CD4-positive, alpha-beta T cell treated with Interferon alpha-2 for 1 hour (primary cell): Measurements from ENCODE around the gene ADAT1.
A peak's percentile ranks its signal among the peaks of the same experiment; 100 is the strongest.

Experiments
- DNase-seq, 2 donors: peaks; one replicate each; pipeline ENCODE4 v3.0.0-alpha.2; 2020 to 2022

ADAT1 gene

DNA sequence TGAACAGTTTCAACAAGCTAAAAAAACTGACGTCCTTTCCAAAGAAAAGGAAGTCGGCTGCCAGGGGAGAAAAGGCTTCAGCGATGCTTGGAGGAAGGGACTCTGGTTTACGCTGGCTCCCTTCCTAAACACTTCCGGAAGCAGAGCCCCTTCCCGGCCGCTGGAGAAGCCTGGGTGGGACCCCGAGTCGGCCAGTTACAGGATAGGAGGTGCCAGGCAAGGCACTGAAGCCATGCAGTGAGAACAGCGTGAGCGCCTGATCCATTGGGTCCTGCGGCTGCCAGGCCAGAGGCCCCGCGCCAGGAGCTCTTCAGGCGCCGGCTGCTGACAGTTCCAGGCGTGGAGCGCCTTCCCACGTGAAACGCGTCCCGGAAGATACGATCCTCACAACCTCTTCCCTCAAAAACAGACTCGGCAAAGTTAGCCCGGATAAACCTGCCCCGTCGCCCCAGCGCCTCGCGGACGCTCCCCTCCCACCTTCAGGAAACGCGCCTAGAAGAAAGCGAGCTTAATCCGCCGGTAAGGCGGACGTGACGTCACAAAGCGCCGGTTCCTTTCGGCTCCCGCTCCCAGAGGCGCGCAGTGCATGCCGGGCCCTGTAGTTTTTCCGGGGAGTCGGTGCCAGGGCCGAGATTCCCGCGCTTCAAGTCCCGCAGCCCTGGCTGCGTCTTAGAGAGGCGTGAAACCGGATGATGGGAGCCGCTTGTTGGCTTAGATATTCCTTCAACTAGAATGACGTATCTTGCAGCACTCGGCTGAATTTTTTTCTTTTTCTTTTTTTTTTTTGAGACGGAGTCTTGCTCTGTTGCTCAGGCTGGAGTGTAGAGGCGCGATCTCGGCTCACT is at the start of gene ADAT1:
Gene ADAT1 (minus strand): TSS at position 521 of the 845 bp plus-strand sequence. CDS start 2,482 bp downstream, outside the sequence.
- peak; percentile 98 for DNase-seq

DNA sequence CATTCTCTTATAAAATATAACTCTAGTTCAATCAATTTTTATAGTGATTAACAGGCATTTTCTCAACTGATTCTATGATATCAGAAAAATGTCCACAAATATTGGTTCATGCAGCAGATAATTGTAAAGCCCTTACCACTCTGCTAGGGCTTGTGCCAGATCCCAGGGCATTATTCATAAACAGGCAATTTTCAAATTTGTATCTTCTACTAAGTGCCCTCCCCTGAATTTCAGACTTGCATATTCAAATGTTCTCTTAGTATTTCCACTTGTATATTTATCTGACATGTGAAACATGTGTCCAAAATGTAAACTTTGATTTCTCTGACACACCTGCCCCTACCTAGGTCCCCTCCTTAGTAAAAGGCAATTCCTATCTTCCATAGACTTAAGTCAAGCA is 44.4 kb upstream of the ADAT1 start:
- DNase-seq, result no peak

DNA sequence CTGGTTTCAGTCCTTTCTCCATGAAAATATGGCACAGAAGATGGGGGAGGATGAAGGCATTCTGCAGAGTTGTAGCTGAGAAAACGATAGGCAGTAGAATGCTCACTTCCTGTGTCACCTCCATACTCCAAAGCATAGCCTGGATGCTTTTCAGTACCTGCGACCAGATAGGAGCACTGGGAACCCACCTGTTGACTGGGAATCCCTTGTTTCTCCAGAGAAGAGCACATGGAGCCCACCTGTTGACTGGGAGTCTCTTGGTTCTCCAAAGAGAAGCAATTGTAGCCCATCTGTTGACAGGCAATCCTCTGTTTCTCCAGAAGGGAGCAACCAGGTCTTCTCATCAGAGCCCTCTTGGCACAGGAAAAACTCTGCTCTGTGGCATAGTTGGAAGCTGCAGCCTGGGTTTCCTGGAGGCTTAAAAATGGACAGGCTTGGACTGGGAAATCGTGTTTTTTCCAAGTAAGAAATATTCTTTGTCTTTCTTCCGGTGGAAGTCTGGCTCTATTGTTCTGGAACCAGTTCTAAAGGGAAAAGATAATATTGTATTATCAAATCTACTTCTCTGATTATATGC is 37.7 kb upstream of the ADAT1 start:
- no peak for DNase-seq

GRCh38 chr16:75660321-75660720 is 37.2 kb upstream of the ADAT1 start:
- DNase-seq, result no peak

DNA sequence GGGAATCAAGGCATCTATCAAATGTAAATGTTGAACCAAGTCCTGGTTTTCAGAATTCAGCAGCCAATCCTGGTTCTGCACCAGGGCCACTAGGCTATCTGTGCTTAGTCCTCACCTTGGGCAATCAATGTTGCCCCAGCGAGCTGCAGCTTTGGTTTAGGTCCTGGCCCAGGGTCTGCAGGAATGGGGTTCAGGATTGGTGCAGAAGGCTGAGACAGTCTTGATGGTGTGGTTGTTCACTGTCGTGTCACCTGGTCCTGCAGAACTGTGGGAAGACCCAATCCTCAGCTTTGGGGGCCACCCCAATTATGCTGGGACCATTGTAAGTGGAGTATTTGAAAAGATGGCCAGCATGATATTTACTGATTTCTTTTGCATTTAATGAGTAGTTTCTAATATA is 35.1 kb upstream of the ADAT1 start:
- no peak for DNase-seq

GRCh38 chr16:75653922-75654321 is 30.8 kb upstream of the ADAT1 start:
- no peak for DNase-seq

- DNase-seq, result peak; percentile 84 to 88
These were observed 25.4 kb upstream of the ADAT1 start for GRCh38 chr16:75648265-75649076.

DNA sequence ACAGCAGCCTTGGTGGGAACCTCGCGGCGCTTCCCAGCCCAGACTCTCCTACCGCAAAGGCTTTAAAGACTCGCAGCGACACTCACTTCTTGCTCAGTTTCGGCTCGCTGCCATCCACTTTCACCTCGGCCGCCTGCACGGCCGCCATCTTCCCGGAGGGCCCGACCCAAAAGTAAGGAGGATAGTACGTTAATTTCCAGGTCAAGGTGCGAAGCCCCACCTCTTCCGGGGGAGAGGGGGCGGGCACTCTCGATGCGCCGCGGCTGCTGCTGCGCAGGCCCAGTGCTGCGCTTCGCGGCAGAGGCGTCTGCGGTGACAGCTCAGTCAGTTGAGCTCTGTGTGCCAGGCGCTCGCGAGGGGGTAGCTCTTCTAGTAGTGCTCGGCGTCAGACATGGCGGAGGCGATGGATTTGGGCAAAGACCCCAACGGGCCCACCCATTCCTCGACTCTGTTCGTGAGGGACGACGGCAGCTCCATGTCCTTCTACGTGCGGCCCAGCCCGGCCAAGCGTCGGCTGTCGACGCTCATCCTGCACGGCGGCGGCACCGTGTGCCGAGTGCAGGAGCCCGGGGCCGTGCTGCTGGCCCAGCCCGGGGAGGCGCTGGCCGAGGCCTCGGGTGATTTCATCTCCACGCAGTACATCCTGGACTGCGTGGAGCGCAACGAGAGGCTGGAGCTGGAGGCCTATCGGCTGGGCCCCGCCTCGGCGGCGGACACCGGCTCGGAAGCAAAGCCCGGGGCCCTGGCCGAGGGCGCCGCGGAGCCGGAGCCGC is 24.6 kb upstream of the ADAT1 start, which contains the start of the genes KARS1 and TERF2IP:
Gene KARS1 (minus strand): TSS at position 174 of the 773 bp plus-strand sequence. CDS start 26 bp downstream, at position 148.
Gene TERF2IP (plus strand): TSS at position 282 of the 773 bp plus-strand sequence. CDS start 110 bp downstream, at position 392.
- DNase-seq, result peak; percentile 95 to 96

- peak in 1 of 2 donors; percentile 45 for DNase-seq
These were observed 24.0 kb upstream of the ADAT1 start for GRCh38 chr16:75647112-75647491.

DNA sequence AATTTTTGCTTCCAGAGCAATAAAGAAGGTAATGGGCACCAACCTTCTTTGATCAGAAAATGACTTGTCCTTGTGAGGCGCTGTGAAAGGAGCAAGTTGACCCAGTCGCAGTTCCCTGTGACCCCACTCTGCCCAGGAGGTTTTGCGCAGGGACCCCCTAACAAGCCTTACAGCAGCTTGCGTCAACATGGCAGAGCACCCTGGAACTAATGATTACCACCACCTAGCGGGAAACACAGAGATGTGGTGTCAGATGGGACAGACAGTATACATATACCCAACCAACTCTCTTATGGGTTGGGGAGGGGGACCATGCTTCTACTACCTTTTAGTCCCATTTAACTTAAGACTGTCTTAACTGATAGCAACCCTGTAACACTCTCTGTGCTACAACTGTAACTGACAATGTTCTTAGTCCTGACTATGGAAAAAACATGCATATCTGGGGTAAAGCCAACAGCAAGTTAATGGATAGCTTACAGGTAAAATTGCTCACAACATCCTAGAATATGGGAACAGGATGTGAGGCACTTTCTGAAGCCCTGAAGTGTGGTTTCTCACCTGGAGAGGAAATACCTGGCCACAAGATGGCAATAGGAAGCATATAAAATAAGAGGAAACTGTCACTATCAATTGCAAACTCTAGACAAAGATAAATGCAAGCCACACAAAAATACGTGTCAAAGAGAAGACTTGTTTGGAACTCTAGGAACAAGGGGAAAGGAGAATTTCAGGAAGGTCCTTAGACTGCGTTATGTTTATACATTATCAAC is 21.3 kb upstream of the ADAT1 start:
- peak in 1 of 2 donors; percentile 54 for DNase-seq

DNA sequence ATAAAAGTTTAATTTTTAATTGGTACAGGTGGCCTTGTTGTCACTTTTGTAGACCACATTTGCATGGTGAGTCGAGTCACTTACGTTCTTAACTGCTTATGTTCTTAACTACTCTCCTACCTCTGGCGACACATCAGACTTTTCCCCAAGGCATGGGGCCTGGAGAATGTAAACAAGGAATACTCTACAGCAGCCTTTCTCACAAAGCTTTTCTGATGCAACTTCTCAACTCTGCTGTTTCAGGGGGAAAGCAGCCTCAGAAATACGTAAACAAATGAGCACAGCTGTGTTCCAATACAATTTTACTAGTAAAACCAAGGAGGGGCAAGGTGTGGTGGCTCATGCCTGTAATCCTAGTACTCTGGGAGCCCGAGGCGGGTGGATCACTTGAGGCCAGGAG is 17.5 kb upstream of the ADAT1 start:
- DNase-seq, result no peak

DNA sequence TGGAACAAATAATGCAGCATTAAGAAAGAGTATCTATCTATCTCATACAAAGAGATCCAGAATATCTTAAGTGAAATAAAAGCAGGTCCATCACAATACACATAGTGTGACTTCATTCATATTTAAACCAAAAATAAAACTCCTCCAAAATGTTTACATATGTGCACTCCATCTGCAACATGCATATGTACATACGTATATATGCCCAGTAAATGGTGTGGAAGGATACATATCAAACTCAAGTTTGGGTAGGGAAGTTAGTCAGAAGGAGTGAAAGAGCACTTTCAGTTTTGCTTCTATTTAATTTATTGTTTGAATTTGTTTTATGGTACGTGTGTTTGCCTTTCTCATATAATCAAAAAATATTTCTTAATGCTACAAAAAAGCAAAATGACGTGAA is 12.0 kb upstream of the ADAT1 start:
- no peak for DNase-seq

DNA sequence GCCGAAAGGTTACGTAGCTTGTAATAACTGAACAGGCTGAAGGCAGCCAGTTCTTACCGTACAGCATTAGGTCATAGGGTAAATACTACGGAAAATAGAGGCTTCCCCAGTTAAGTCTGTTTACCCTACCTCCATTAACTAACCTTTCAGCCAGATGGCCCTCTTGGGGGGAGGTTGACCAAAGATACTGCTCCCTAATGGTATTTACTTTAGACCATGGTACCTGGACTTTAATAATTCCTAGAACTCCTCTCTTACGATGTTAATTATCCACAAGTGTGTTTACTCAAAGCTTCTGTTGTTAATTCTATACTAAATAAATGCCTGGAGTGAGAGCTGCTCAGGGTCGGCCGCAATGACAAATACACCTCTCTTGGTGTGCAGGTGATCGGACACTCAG is 9.8 kb upstream of the ADAT1 start:
- no peak for DNase-seq

DNA sequence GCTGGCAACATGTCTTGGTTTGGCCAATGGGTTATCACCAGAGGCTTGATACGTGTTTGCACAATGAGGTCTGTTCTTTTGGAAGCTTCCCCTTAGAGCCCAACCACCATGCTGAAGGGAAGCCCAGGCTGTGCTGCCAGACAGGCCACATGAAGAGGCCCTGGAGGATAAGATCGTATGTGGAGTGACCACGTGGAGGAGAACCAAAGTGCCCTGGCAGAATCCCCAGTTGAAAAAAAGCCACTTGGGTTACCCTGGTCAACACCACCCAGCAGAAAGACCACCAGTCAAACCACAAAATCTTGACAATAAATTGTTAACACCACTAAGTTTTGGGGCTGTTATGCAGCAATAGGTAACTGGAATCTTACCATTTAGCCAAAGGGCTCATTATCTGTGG is 7.0 kb upstream of the ADAT1 start:
- DNase-seq, result no peak

- no peak for DNase-seq
These were observed 6.1 kb upstream of the ADAT1 start for GRCh38 chr16:75629132-75629531.

- no peak for DNase-seq
These were observed 5.3 kb upstream of the ADAT1 start for GRCh38 chr16:75628351-75628750.

GRCh38 chr16:75627851-75628250 is 4.8 kb upstream of the ADAT1 start:
- DNase-seq, result peak in 1 of 2 donors; percentile 50

DNA sequence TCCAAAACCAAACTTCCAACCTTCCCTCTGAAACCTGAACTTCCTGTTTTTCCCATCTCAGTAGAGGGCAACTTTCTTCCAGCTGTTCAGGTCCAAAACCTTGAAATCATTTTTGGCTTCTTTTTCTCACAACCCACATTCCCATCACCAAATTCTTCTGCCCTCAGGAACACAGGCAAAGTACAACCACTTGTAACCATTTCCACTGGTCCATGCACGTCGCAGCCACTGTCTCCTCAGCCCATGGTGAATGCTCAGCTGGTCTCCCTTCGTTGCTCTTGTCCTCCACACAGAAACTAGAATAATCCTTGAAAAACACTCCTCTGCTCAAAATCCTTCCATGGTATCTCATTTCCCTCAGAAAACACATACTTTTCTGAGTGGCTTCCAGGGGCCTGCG is 3.7 kb upstream of the ADAT1 start:
- no peak for DNase-seq

GRCh38 chr16:75624921-75625334 is 1.8 kb upstream of the ADAT1 start:
- DNase-seq, result no peak

DNA sequence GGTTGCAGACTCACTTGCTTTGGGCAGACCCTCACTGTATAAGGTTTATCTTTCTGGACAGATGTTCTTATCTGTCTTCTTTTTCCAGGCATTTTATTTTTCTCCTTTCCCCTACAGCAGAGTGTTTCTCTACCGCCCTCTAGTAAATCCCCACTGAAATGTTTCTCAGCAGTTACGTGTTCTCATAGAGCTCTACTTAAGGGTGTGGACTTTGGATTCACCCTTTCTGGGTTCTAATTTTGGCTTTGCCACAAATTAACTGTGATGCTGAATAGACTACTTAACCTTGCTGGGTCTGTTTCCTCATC is 2.0 kb downstream of the ADAT1 start:
- peak in 1 of 2 donors; percentile 61 for DNase-seq

- peak; percentile 74 to 87 for DNase-seq
These were observed 2.5 kb downstream of the ADAT1 start for GRCh38 chr16:75620326-75621169.
